SK-N-MC (cell line): ENCODE measurements around the gene TGFBRAP1.

Experiments
- EZH2 ChIP-seq: fragments of 200-600 bp; sonication (generic); IDR thresholded peaks from one replicate; pipeline ENCODE4 v1.6.1; 2017; ENCODE audit warnings: antibody characterized with exemption
- POLR2AphosphoS5 ChIP-seq: IDR thresholded peaks from 2 replicates; pipeline ENCODE4 v1.6.1; 2012; ENCODE audit warnings: mild to moderate bottlenecking, low read depth, low read length, borderline replicate concordance

- TF ChIP-seq POLR2AphosphoS5 (no peak), EZH2 (no peak)
These were observed 70.6 kb downstream of the TGFBRAP1 start for GRCh38 chr2:105258835-105259350.
